H9 (cell line): ENCODE results near the gene PITPNM2. TPM values are rescaled to one million over a fixed set of nuclear protein-coding genes. Genes with fewer than 3 reads are reported as not detected.

Source experiments
- DNase-seq: peaks from one replicate; pipeline ENCODE4 v3.0.0-alpha.2; 2017
- H2AFZ ChIP-seq: one replicate; pipeline ENCODE4 v1.6.1; 2013; ENCODE audit warnings: mild to moderate bottlenecking, low read length, control low read depth, moderate library complexity
- H2AK5ac ChIP-seq: 2 replicates; pipeline ENCODE4 v1.6.1; 2013; ENCODE audit warnings: low read length, control low read depth, mixed read lengths; ENCODE audit not compliant: insufficient read length
- H2BK120ac ChIP-seq: one replicate; pipeline ENCODE4 v1.6.1; 2013; ENCODE audit warnings: low read depth, mild to moderate bottlenecking, low read length, control low read depth, inconsistent platforms; ENCODE audit not compliant: poor library complexity, severe bottlenecking
- H2BK12ac ChIP-seq: 2 replicates; pipeline ENCODE4 v1.6.1; 2013; ENCODE audit warnings: low read length, control low read depth, mixed read lengths, low read depth; ENCODE audit not compliant: insufficient read length
- H2BK15ac ChIP-seq: 2 replicates; pipeline ENCODE4 v1.6.1; 2013; ENCODE audit warnings: low read depth, low read length, control low read depth
- H2BK20ac ChIP-seq: one replicate; pipeline ENCODE4 v1.6.1; 2013; ENCODE audit warnings: low read depth, mild to moderate bottlenecking, low read length, control low read depth, inconsistent platforms; ENCODE audit not compliant: poor library complexity, severe bottlenecking
- H2BK5ac ChIP-seq: 2 replicates; pipeline ENCODE4 v1.6.1; 2013; ENCODE audit warnings: low read length, control low read depth, mixed read lengths; ENCODE audit not compliant: insufficient read length
- H3K14ac ChIP-seq: 2 replicates; pipeline ENCODE4 v1.6.1; 2013; ENCODE audit warnings: low read length, control low read depth; ENCODE audit not compliant: insufficient read depth
- H3K18ac ChIP-seq: 2 replicates; pipeline ENCODE4 v1.6.1; 2013; ENCODE audit warnings: low read depth, mild to moderate bottlenecking, mixed read lengths, low read length, control low read depth; ENCODE audit not compliant: insufficient read length
- H3K23ac ChIP-seq: 2 replicates; pipeline ENCODE4 v1.6.1; 2013; ENCODE audit warnings: low read length, control low read depth, mixed read lengths, low read depth; ENCODE audit not compliant: insufficient read length
- H3K23me2 ChIP-seq: 2 replicates; pipeline ENCODE4 v1.6.1; 2013; ENCODE audit warnings: low read depth, mild to moderate bottlenecking, mixed read lengths, low read length, control low read depth; ENCODE audit not compliant: insufficient read length, poor library complexity, severe bottlenecking
- H3K27ac ChIP-seq: 2 replicates; pipeline ENCODE4 v1.5.1; 2013; ENCODE audit warnings: low read length, control low read depth, mixed read lengths, low read depth; ENCODE audit not compliant: insufficient read length
- H3K27me3 ChIP-seq: 2 replicates; pipeline ENCODE4 v1.6.1; 2013; ENCODE audit warnings: low read length, control low read depth, inconsistent platforms; ENCODE audit not compliant: insufficient read depth
- H3K4ac ChIP-seq: 2 replicates; pipeline ENCODE4 v1.6.1; 2013; ENCODE audit warnings: low read depth, mild to moderate bottlenecking, control low read depth, inconsistent platforms, low read length, moderate library complexity
- H3K4me1 ChIP-seq: 2 replicates; pipeline ENCODE4 v1.6.1; 2013; ENCODE audit warnings: low read length, control low read depth, inconsistent platforms; ENCODE audit not compliant: insufficient read depth
- H3K4me2 ChIP-seq: 2 replicates; pipeline ENCODE4 v1.6.1; 2013; ENCODE audit warnings: low read length, control low read depth, mixed read lengths; ENCODE audit not compliant: insufficient read length, insufficient read depth
- H3K56ac ChIP-seq: 2 replicates; pipeline ENCODE4 v1.6.1; 2013; ENCODE audit warnings: low read depth, mild to moderate bottlenecking, mixed read lengths, low read length, control low read depth; ENCODE audit not compliant: insufficient read length
- H3K79me1 ChIP-seq: 2 replicates; pipeline ENCODE4 v1.6.1; 2013; ENCODE audit warnings: low read depth, mild to moderate bottlenecking, moderate library complexity, low read length, control low read depth, inconsistent platforms; ENCODE audit not compliant: insufficient read depth, poor library complexity, severe bottlenecking
- H3K79me2 ChIP-seq: 2 replicates; pipeline ENCODE4 v1.6.1; 2013; ENCODE audit warnings: low read length, control low read depth, inconsistent platforms; ENCODE audit not compliant: insufficient read depth
- H3K9ac ChIP-seq: 2 replicates; pipeline ENCODE4 v1.6.1; 2013; ENCODE audit warnings: low read length, control low read depth, mixed read lengths; ENCODE audit not compliant: insufficient read length; ENCODE audit errors: extremely low read depth
- H3K9me3 ChIP-seq: one replicate; pipeline ENCODE4 v1.6.1; 2013; ENCODE audit warnings: low read depth, low read length, inconsistent platforms; ENCODE audit not compliant: control insufficient read depth
- H3T11ph ChIP-seq: one replicate; pipeline ENCODE4 v1.6.1; 2013; ENCODE audit warnings: mild to moderate bottlenecking, low read length, control low read depth, inconsistent platforms
- H4K20me1 ChIP-seq: one replicate; pipeline ENCODE4 v1.6.1; 2013; ENCODE audit not compliant: control insufficient read depth, insufficient read length, insufficient read depth
- H4K5ac ChIP-seq: 2 replicates; pipeline ENCODE4 v1.6.1; 2013; ENCODE audit warnings: low read depth, mild to moderate bottlenecking, mixed read lengths, low read length, control low read depth; ENCODE audit not compliant: insufficient read length
- H4K8ac ChIP-seq: replicated peaks from 2 replicates; pipeline ENCODE4 v1.6.1; 2013; ENCODE audit warnings: low read length, control low read depth, mixed read lengths, low read depth; ENCODE audit not compliant: insufficient read length
- H4K91ac ChIP-seq: 2 replicates; pipeline ENCODE4 v1.6.1; 2013; ENCODE audit warnings: low read depth, mild to moderate bottlenecking, moderate library complexity, mixed read lengths, low read length, control low read depth; ENCODE audit not compliant: insufficient read length
- H3K27ac Mint-ChIP-seq, 3 experiments: 2 replicates in 2 of 3; 3 replicates in 1 of 3; pipeline ENCODE4 v1.8.0; 2020 to 2021; ENCODE audit warnings: mixed read lengths in 3 of 3, mild to moderate bottlenecking in 1 of 3, moderate library complexity in 1 of 3
- H3K27me3 Mint-ChIP-seq: 2 replicates; pipeline ENCODE4 v1.8.0; 2021; ENCODE audit warnings: low read depth, mild to moderate bottlenecking, moderate library complexity, mixed read lengths
- H3K36me3 Mint-ChIP-seq, 3 experiments: 2 replicates in 2 of 3; 3 replicates in 1 of 3; pipeline ENCODE4 v1.8.0; 2020 to 2021; ENCODE audit warnings: low read depth in 3 of 3, mixed read lengths in 3 of 3; ENCODE audit not compliant: insufficient read depth in 1 of 3
- H3K4me1 Mint-ChIP-seq, 2 experiments: 2 replicates each; pipeline ENCODE4 v1.8.0; 2020; ENCODE audit warnings: mixed read lengths in 2 of 2
- H3K4me3 Mint-ChIP-seq, 2 experiments: 2 replicates in 1 of 2; 3 replicates in 1 of 2; pipeline ENCODE4 v1.8.0; 2020 to 2021; ENCODE audit warnings: mild to moderate bottlenecking in 2 of 2, mixed read lengths in 2 of 2, moderate library complexity in 1 of 2
- H3K9me3 Mint-ChIP-seq, 2 experiments: 2 replicates in 1 of 2; 3 replicates in 1 of 2; pipeline ENCODE4 v1.8.0; 2020; ENCODE audit warnings: mild to moderate bottlenecking in 2 of 2, mixed read lengths in 2 of 2, moderate library complexity in 1 of 2
- WGBS: extraction: QIAGEN DNeasy Blood & Tissue Kit; methylation state at CpG from one replicate; pipeline ENCODE4 v1.1.7; 2013; ENCODE audit warnings: missing lambda C conversion rate, low lambda C conversion rate, mixed read lengths; ENCODE audit not compliant: insufficient read length; ENCODE audit errors: extremely low coverage; 5-methylcytosine and 5-hydroxymethylcytosine counted together
- total RNA-seq: library from RNA; stranded (reverse); gene quantifications from 2 replicates; pipeline ENCODE4 v1.2.1, GENCODE V29; 2021
- TF ChIP-seq, protein P1 (sequence below): fragments of 200-600 bp; sonication (generic); conservative IDR thresholded peaks from 3 replicates; pipeline ENCODE4 v1.8.0; 2021; ENCODE audit warnings: antibody characterized with exemption, mild to moderate bottlenecking

PITPNM2 gene
- total RNA-seq, 1 experiment from 2014 or later = 1.2 TPM

DNA sequence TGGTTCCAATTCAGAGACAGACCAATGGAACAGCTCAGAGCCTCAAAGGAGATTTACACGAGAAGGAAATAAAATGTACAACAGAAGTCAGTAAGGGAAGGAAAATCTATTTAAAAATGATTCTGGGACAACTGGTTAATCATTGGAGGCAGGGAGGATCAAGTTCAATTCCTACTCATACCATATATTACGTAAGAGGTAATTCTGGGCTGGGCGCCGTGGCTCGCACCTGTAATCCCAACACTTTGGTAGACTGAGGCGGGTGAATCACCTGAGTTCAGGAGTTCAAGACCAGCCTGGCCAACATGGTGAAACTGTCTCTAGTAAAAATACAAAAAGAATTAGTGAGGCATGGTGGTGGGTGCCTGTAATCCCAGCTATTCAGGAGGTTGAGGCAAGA is 36.7 kb upstream of the PITPNM2 start:
- Histone ChIP-seq H3K23ac (no peak overlapping the region), H3K4ac (no peak overlapping the region), H4K91ac (no peak overlapping the region), H3K18ac (no peak overlapping the region), H3K4me1 (no peaks in the 10 kb centered on the region), H3K79me2 (no peaks in the 10 kb centered on the region), H3K23me2 (no peaks in the 10 kb centered on the region), H2BK5ac (no peak overlapping the region), H2BK20ac (no peak overlapping the region), H2AFZ (no peak overlapping the region), H3K56ac (no peak overlapping the region), H3K4me2 (no peak overlapping the region), H2AK5ac (no peak overlapping the region), H4K5ac (no peak overlapping the region), H2BK15ac (no peak overlapping the region), H3K9ac (no peak overlapping the region), H2BK120ac (no peak overlapping the region), H2BK12ac (no peak overlapping the region), H3K9me3 (no peaks in the 10 kb centered on the region), H3K14ac (no peak overlapping the region), H3K27ac (no peak overlapping the region), H3K27me3 (no peaks in the 10 kb centered on the region), H3K79me1 (no peaks in the 10 kb centered on the region), H4K20me1 (no peaks in the 10 kb centered on the region), H4K8ac (no peak overlapping the region), H3T11ph (no peak overlapping the region)
- no peak for DNase-seq
- Mint-ChIP-seq H3K4me1 (no peaks in the 10 kb centered on the region), H3K36me3 (peaks cover 22 to 63% (median 62%) of the 10 kb centered on the region in 3 experiments; a peak in 6 of 7 replicates), H3K27me3 (no peaks in the 10 kb centered on the region), H3K9me3 (no peaks in the 10 kb centered on the region), H3K27ac (no peak overlapping the region), H3K4me3 (no peak overlapping the region)
- TF ChIP-seq, protein P1, sequence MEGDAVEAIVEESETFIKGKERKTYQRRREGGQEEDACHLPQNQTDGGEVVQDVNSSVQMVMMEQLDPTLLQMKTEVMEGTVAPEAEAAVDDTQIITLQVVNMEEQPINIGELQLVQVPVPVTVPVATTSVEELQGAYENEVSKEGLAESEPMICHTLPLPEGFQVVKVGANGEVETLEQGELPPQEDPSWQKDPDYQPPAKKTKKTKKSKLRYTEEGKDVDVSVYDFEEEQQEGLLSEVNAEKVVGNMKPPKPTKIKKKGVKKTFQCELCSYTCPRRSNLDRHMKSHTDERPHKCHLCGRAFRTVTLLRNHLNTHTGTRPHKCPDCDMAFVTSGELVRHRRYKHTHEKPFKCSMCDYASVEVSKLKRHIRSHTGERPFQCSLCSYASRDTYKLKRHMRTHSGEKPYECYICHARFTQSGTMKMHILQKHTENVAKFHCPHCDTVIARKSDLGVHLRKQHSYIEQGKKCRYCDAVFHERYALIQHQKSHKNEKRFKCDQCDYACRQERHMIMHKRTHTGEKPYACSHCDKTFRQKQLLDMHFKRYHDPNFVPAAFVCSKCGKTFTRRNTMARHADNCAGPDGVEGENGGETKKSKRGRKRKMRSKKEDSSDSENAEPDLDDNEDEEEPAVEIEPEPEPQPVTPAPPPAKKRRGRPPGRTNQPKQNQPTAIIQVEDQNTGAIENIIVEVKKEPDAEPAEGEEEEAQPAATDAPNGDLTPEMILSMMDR = no peak
- no CpG with 5 or more reads among the region's 6 CpGs for WGBS
